SIG-M5 treated with dmso at 0.1 percent for 504 hours (cell line): ENCODE measurements around the gene KIAA0753.

Experiments
- DNase-seq: peaks from one replicate; lab custom pipeline; 2025; ENCODE audit not compliant: unreplicated experiment; lab: John Stamatoyannopoulos, UW

The KIAA0753 gene

DNA sequence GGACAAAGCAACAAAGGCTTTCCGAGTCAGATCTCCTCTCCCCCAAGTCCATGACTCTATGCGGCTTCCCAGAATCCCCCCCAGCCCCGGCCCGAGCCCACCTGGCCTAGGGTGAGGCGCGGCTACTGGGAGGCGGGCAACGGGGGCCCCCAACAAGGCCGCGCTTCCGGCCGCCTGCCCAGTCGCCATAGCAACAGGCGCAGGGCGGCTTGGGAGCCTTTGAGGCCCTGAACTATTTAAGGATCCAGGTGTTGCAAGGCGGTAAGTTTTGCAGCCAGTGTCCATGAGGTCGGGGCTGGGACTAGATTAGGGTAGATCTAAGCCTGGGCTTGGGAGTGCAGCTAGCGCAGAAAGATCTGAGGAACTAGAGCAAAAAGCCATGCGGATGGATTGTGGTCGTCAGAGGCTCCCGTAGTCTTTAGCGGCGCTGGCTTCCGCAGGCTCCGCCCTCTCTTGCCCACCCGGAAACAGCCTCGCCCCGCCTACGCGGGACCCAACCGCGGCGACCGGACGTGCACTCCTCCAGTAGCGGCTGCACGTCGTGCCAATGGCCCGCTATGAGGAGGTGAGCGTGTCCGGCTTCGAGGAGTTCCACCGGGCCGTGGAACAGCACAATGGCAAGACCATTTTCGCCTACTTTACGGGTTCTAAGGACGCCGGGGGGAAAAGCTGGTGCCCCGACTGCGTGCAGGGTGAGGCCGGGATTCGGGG lies at the start of gene KIAA0753, which contains the start of gene TXNDC17:
KIAA0753 (minus strand) TSS at position 176 of the 711 bp plus-strand sequence. CDS start 5,608 bp downstream, outside the sequence.
TXNDC17 (plus strand) TSS at position 525 of the 711 bp plus-strand sequence; CDS start at position 548, 23 bp downstream.
- DNase-seq, result peak; percentile 80

DNA sequence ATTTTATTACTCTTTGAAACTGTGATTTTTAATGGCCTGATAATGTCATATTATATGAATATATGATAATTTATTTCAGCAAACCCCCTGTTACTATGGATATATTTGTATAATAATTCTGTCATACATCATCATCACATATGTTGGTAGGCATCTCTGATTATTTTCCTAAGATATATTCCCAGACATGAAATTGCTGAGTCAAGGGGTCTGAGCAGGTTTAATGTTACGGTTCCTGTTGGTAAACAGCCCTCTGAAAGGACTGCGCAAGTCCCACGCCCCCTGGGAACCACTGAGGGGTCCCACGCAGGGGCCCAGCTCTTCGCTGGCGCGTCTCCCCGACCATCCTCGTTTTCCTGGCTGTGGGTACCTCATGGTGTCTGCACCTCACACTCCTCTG lies 48.4 kb upstream of the KIAA0753 start:
- no peak for DNase-seq

GRCh38 chr17:6686026-6686425 lies 45.5 kb upstream of the KIAA0753 start:
- DNase-seq, result no peak

DNA sequence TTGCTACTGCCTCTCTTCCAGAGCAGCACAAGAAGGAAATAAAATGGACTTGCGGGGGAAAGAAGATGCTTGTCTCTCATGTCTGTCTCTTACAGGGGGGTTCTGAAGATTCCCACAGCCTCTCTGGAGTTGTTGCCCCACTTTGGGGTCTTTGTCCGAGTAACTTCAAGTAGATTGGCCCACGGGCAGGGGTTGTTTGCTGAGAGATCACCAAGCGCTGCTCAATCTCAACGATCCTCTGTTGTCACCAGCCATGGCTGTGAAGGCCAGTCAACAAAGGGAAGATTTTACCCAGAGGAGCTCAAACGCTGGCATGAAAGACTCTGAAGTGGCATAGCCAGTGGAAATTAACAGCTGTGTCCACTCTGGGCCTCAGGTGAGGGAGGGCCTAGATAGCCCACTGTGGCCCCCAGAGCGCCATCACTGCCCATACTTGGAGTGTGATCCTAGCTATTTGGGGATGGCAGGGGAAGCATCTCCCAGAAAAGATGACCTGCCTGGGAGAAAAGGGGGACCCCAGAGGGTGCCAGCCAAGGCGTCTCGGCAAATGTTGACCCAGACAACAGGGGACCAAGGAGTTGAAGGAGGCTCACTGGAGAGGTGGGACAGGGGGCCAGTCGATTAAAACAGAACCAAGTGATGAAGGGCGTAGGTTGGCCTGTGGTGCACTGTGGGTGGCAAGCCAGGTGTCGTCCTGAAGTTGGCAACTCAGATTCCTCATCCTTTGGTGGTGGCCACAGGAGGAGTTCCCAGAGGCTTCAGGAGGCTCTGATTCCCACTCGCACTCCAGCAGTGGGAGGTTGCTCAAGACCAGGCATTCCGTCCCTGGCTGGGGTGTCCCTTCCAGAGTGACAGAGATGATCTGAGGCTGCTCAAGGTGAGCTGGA lies 44.6 kb upstream of the KIAA0753 start:
- DNase-seq, result no peak

- DNase-seq, result no peak
Measured at GRCh38 chr17:6684460-6684783, 43.9 kb upstream of the KIAA0753 start.

- no peak for DNase-seq
Measured at GRCh38 chr17:6683730-6684459, 43.4 kb upstream of the KIAA0753 start.

DNA sequence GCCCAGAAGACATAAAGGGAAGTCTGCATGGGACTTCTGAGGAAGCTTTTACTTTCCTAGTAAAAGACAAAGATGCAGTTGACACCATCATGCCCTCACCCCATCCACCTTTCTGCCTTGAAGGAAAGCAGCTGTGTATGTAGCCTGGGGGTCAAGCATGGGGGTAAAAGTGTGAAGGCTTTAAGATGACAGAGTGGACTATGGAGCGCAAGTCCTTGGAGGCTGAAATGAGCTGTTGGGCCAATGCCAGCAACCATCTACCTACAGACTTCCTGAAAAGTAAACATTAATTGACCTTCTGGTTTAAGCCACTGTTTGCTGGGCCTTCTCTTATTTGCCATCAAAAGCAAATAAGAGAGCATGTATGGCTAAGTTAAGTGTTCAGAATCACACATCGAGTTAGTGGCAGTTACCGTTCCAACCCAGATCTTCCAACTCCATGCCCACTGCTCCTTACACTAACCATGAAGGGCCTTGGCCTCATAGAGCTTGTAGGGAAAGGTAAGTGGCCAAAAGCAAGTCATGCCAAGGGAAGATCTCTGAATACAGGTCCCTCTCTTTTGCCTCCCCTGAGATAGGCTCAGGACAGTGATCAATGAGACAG lies 42.7 kb upstream of the KIAA0753 start:
- DNase-seq, result no peak

- no peak for DNase-seq
Measured at GRCh38 chr17:6682339-6682738, 41.8 kb upstream of the KIAA0753 start.

DNA sequence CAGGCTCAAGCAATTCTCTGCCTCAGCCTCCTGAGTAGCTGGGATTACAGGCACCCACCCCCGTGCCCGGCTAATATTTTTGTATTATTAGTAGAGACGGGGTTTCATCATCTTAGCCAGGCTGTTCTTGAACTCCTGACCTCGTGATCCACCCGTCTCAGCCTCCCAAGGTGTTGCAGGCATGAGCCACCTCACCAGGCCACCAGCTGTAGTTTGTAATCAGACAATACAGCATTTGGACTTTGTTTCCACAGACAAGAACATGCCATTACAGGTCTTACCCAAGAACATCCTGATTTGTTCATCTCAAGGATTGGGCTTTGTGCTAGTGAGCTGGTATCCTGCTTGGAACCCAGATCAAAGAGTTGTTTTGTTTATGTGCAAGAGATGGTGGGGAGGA lies 41.2 kb upstream of the KIAA0753 start:
- DNase-seq, result no peak

DNA sequence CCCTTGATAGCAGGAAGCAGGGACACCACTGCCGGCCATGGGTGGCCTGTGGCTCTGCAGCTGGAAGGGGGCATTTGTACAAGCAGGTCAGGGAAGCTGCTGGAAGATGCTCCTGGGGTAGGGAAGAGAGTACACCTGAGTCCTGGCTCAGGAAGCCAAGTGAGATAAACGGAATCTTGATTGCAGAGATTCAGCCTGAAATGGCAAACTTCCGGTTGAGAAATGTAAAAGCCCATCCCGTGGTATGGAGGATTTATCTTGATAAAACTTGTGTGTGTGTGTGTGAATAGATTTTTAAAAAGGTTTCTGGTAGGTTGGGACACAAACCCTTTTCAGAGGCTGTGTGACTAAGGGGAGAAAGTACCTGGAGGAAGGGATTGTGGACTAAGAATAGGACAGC lies 40.7 kb upstream of the KIAA0753 start:
- no peak for DNase-seq

- DNase-seq, result no peak
Measured at GRCh38 chr17:6679241-6679640, 38.7 kb upstream of the KIAA0753 start.

- no peak for DNase-seq
Measured at GRCh38 chr17:6677946-6678345, 37.4 kb upstream of the KIAA0753 start.

DNA sequence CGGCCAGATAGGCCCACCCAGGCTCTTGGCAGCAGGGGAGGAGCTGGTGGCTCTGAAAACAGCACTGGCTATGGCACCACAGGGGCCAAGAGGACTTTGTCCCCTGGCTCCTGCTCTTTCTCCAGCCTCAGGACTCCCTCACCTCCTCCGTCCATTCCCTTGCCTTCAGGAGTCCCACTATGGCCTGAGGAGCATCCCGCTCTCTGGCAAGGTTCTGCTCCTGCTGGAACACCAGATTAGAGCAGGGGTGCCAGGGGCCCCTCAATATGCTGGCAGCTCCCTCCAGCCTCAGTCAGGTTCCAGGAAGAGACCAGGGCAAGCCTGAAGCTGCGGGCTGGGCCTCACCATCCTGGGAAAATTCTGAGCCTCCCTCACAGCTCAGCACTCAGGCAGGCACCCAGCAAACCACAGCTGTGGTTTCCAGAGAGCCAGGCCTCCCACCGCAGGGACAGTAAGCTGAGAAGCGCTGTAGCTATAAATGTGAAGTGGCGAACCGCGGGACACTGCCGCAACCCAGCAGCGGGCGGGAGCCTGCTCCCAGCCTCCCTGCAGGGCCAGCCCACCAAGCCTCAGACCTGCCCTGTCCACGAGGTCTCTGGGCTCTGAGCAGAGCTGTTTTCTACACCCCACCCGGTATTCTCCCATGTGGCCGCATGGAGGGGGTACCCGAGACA lies 36.8 kb upstream of the KIAA0753 start:
- DNase-seq, result peak; percentile 21

DNA sequence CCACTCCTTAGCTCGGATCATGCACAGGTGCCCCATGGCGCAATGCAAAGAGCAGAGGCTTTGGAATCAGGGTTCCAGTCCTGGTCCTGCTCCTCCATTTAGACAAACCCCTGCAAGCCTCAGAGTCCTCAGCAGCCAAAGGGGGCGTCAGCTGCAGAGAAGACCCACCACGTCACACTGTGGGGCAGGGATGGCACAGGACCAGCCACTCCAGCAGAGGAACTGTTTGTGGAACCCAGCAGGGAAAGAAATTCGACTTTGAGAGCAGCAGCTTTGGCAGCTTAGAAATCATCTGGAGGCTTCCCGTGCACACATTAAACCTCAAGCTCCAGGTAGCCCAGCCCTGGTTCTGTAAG lies 36.3 kb upstream of the KIAA0753 start:
- DNase-seq, result no peak

GRCh38 chr17:6675201-6675825 lies 34.8 kb upstream of the KIAA0753 start:
- DNase-seq, result no peak

GRCh38 chr17:6674586-6674985 lies 34.1 kb upstream of the KIAA0753 start:
- no peak for DNase-seq

- DNase-seq, result no peak
Measured at GRCh38 chr17:6671431-6671830, 30.9 kb upstream of the KIAA0753 start.

DNA sequence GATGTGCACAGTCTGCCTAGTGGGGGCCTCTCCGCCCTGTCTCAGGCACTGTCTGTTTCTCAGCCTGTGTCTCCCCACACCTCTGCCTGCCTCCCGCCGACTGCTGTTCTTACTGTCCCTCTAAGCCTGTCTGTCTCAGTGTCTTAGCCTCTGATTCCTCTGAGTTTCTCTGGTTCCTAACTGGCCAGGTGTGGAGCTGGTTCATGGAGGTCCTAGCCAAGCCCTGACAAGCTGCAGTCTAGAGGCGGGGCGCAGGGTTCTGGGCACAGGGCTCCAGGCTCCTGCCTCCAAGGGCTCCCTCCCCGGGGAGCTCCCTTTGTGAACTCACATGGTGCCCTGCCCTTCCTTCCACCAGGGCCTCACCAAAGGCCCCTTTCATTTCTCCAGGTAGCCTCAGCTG lies 30.5 kb upstream of the KIAA0753 start:
- DNase-seq, result no peak

- no peak for DNase-seq
Measured at GRCh38 chr17:6670571-6670970, 30.1 kb upstream of the KIAA0753 start.

- DNase-seq, result no peak
Measured at GRCh38 chr17:6669479-6670212, 29.1 kb upstream of the KIAA0753 start.
